ENCODE measurements around the gene KCNAB1. TPM values are rescaled to one million over a fixed set of nuclear protein-coding genes. Genes with fewer than 3 reads are reported as not detected.

Gene KCNAB1
- total and polyA plus RNA-seq, 4 donors: 0.16 to 2.4 (median 0.72) TPM

DNA sequence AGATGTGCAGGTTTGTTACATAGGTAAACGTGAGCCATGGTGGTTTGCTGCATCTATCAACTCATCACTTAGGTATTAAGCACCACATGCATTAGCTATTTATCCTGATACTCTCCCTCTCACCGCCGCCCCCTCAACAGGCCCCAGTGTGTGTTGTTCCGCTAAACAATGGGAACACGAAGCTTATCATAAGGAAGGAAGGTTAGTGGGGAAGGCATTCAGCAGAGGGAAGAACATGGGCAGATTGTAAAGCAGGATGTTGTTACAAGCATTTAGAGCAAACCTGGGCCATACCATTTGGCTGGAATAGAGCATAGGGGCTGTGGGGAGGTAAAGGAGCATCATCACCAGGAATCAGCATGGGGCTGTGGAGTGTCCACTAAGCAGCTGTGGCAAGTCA is 322.7 kb downstream of the KCNAB1 start:
- no peak overlapping the region for H3K4me3 ChIP-seq
- no peaks in the 10 kb centered on the region for H3K27me3 ChIP-seq (ENCODE audit: control insufficient read depth in 3 of 3, insufficient read depth in 3 of 3, low read length in 2 of 3)
- WGBS, 2 donors: 79 to 80% methylated on average over 5 of the region's 5 CpGs
- no peak overlapping the region for H3K27ac ChIP-seq (ENCODE audit: low read depth in 1 of 2, low read length in 1 of 2)
- H3K9ac ChIP-seq (ENCODE audit: insufficient read depth in 1 of 2, low read length in 2 of 2): no peak overlapping the region
- H3K4me1 ChIP-seq (ENCODE audit: control insufficient read depth in 5 of 5, insufficient read depth in 5 of 5, low read length in 5 of 5): peaks cover 0 to 4% (median 0%) of the 10 kb centered on the region in 5 donors
- ATAC-seq (ENCODE audit: insufficient read depth, low FRiP score) (no peak), DNase-seq (no peak)
- TF ChIP-seq, protein P1, sequence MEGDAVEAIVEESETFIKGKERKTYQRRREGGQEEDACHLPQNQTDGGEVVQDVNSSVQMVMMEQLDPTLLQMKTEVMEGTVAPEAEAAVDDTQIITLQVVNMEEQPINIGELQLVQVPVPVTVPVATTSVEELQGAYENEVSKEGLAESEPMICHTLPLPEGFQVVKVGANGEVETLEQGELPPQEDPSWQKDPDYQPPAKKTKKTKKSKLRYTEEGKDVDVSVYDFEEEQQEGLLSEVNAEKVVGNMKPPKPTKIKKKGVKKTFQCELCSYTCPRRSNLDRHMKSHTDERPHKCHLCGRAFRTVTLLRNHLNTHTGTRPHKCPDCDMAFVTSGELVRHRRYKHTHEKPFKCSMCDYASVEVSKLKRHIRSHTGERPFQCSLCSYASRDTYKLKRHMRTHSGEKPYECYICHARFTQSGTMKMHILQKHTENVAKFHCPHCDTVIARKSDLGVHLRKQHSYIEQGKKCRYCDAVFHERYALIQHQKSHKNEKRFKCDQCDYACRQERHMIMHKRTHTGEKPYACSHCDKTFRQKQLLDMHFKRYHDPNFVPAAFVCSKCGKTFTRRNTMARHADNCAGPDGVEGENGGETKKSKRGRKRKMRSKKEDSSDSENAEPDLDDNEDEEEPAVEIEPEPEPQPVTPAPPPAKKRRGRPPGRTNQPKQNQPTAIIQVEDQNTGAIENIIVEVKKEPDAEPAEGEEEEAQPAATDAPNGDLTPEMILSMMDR (IDR thresholded peaks at IDR 0.05; ENCODE audit: control extremely low read depth, extremely low read depth): no peak
- H3K36me3 ChIP-seq (ENCODE audit: control insufficient read depth in 4 of 4, insufficient read depth in 4 of 4, low read length in 4 of 4): no peaks in the 10 kb centered on the region
- H3K9me3 ChIP-seq (ENCODE audit: control insufficient read depth in 4 of 4, insufficient read depth in 3 of 4, low read length in 3 of 4): no peaks in the 10 kb centered on the region

DNA sequence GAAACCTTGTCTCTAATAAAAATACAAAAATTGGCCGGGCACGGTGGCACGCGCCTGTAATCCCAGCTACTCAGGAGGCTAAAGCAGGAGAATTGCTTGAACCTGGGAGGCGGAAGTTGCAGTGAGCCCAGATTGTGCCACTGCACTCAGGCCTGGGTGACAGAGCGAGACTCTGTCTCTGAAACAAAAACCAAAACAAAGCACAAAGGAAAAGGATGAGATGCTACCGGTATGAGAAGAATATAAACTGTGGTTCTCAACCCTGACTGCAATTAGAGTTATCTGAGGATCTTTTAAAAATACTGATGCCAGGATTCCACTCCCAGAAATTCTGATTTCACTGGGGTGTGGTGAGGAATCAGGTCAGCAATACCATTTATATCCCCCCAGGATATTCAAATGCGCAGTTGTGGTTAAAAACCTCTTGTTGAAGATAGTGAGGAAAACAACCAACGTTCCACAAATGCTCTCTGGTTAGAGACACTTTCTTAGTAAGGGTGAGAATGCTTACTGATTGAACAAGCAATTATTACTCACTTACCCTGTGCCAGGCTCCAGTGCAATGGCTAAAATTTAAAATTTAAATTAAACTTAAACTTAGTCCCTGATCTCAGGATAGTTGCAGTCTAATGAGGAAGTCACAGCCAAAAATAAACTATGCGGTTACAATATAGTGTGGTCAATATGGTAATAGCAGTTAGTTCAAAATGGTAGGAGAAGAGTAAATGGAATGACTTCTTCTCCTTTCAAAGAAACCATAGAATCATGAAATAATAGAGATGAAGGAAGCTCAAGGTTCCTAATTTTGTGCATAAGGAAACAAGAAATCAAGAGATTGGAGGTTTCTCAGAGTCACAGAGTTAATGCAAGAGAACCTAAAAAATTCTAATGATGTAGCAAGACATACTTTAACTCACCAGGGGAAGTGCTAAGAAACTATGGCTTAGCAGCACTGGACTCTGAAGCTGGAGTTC is 325.0 kb downstream of the KCNAB1 start:
- ATAC-seq (ENCODE audit: insufficient read depth, low FRiP score): no peak
- no peak for DNase-seq
- no peaks in the 10 kb centered on the region for H3K27me3 ChIP-seq (ENCODE audit: control insufficient read depth in 3 of 3, insufficient read depth in 3 of 3, low read length in 2 of 3)
- no peak overlapping the region for H3K4me3 ChIP-seq
- WGBS, 2 donors: 83 to 87% methylated on average over 10 of the region's 10 CpGs
- no peaks in the 10 kb centered on the region for H3K9me3 ChIP-seq (ENCODE audit: control insufficient read depth in 4 of 4, insufficient read depth in 3 of 4, low read length in 3 of 4)
- H3K36me3 ChIP-seq (ENCODE audit: control insufficient read depth in 4 of 4, insufficient read depth in 4 of 4, low read length in 4 of 4): no peaks in the 10 kb centered on the region
- peaks cover 0 to 4% (median 0%) of the 10 kb centered on the region in 5 donors for H3K4me1 ChIP-seq (ENCODE audit: control insufficient read depth in 5 of 5, insufficient read depth in 5 of 5, low read length in 5 of 5)
- no peak overlapping the region for H3K9ac ChIP-seq (ENCODE audit: insufficient read depth in 1 of 2, low read length in 2 of 2)
- H3K27ac ChIP-seq (ENCODE audit: low read depth in 1 of 2, low read length in 1 of 2): no peak overlapping the region
- TF ChIP-seq, protein P1 (IDR thresholded peaks at IDR 0.05; ENCODE audit: control extremely low read depth, extremely low read depth): no peak

DNA sequence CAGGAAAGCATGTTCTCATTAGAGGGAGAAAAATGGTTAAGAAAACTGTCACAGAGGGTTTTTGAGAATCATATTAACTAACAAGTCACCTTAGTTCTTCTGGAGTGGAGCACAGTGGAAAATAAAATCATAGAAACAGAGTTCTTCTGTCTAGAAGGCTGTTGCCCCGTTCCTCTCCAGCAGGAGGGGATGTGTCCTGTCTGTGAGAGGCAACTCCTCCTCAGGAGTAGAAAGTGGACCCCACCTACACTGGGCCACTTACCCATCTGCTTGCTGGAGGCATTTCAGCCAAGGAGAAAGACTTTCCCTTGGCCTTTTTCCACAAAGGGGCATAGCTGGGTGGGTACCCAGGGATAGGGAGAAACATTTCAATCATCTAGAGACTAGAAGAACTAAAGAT is 327.9 kb downstream of the KCNAB1 start:
- no peak for DNase-seq
- Histone ChIP-seq H3K4me1 (ENCODE audit: control insufficient read depth in 5 of 5, insufficient read depth in 5 of 5, low read length in 5 of 5) (peaks cover 0 to 4% (median 0%) of the 10 kb centered on the region in 5 donors), H3K36me3 (ENCODE audit: control insufficient read depth in 4 of 4, insufficient read depth in 4 of 4, low read length in 4 of 4) (no peaks in the 10 kb centered on the region), H3K9me3 (ENCODE audit: control insufficient read depth in 4 of 4, insufficient read depth in 3 of 4, low read length in 3 of 4) (no peaks in the 10 kb centered on the region), H3K27ac (ENCODE audit: low read depth in 1 of 2, low read length in 1 of 2) (no peak overlapping the region), H3K27me3 (ENCODE audit: control insufficient read depth in 3 of 3, insufficient read depth in 3 of 3, low read length in 2 of 3) (no peaks in the 10 kb centered on the region), H3K4me3 (no peak overlapping the region), H3K9ac (ENCODE audit: insufficient read depth in 1 of 2, low read length in 2 of 2) (no peak overlapping the region)
- 54 to 59% methylated on average over 1 of the region's 1 CpG for WGBS, 2 donors
- no peak for ATAC-seq (ENCODE audit: insufficient read depth, low FRiP score)
- TF ChIP-seq, protein P1 (IDR thresholded peaks at IDR 0.05; ENCODE audit: control extremely low read depth, extremely low read depth): no peak
